Lung microvascular endothelial cell (primary cell): ENCODE data around the gene NHLH1. TPM values are rescaled to one million over a fixed set of nuclear protein-coding genes. Genes with fewer than 3 reads are reported as not detected.

Experiments used
- DNase-seq, 2 donors: peaks; one replicate each; pipeline versions ENCODE4 v3.0.0 to v3.0.0-alpha.2; 2010; ENCODE audit warnings: low read depth in 2 of 2
- total RNA-seq: library from RNA; depleted of rRNA; stranded (reverse); fragments of >200 nt; gene quantifications from 2 replicates; pipeline ENCODE4 v1.2.1, GENCODE V29; 2014

The NHLH1 gene
- total RNA-seq, result not detected in 2 replicates

DNA sequence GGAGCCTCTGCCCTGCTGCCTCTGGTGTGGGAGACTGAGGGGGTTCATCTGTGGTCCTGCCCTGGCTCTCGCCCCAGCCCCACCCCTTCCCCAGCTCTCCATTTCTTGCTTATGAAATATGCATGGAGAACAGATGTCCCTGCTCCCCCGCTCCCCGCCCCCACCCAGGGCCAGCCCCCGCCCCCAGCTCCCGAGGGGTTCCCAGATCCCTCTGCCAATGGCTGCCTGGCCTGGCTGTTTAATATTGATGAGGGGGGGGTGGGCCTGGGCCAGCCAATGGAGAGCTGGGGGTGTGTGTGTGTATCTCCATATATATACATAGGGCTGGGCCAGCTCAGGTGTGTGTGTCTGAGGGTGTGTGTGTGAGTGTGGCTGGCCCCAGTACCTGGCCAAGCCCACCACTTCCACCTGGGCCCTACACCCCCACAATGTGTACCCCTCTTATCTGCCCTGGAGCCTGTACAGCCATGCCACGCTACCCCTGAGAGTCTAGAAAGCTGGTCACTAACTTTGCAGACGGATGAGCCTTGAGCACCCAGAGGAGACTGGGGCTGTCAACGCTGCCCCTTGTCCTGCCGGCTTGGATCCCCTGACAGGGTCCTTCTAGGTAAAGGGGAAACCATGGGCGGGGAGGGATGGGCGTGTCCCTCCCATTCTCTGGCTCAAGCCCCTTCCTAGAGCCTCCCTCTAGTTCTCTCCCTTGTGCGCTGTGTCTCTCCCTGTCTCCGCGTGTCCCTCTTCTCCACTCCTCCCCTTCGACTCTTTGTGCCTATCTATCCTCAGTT, at the start of gene NHLH1:
NHLH1 (plus strand) TSS at position 341 of the 785 bp plus-strand sequence. CDS start 3,661 bp downstream, outside the sequence.
- DNase-seq, result no peak

DNA sequence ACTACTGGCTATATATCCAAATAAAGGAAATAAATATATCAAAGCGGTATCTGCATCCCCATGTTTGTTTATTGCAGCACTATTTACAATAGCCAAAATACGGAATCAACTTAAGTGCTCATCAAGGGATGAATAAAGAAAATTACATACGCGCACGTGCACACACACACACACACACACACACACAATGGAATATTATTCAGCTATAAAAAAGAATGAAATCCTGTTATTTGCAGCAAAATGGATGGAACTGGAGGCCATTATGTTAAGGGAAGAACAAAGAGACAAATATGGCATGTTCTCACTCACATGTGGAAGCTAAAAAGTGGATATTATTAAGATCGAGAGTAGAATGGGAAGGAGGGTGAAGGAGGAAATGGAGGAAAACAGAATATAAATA, 44.0 kb upstream of the NHLH1 start:
- no peak for DNase-seq

DNA sequence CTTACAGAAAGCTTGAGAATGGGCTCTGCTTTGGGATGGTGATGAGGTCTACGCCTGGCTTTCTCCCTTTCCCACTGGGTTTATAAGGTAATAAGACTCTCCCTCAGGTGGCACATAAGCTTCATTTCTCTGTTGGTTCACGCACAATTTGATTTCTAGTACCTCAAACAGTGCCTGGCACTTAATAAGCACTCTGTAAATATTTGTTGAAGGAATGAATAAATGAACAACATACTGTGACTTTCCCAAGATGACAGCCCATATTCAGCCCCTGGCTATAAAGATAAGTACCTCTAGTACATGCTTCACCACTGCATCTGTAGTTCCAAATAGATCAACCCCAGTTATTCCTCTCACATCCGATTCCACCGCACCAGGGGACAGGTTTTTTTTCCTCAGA, 41.6 kb upstream of the NHLH1 start:
- DNase-seq, result no peak

DNA sequence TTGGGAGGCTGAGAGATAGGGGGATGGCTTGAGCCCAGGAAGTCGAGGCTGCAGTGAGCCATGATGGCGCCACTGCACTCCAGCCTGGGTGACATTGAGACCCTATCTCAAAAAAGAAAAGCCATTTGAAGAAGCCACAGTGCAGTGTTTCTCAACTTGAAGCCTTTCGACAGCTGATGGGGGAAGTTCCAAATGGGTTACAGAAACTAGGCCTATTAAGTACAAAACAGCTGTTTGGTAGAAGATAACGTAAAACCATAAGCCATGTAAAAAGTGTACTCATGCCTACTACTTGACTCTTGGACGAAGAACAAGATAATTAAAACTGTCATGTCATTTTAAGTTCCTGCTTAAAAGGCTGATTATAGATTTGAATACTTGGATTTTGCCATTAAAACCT, 40.5 kb upstream of the NHLH1 start:
- DNase-seq, result no peak

DNA sequence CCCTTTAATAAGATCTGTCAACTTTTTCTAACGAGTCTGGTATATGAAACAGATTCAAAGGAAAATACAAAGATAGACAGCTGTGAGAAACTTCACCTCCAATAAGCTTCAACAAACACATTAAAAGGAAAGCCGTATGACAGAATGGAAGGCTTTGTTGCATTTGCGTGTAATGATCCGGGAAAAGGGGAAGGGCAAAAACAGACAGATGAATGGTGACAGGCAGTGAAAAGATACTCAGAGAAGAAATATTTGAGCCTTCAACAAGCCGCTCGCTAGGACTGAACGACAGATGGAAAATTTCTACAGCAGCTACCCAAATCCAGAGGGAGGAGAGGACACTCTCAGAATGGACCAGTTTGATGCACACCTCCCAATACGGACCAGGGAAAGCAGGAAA, 38.7 kb upstream of the NHLH1 start:
- no peak for DNase-seq

DNA sequence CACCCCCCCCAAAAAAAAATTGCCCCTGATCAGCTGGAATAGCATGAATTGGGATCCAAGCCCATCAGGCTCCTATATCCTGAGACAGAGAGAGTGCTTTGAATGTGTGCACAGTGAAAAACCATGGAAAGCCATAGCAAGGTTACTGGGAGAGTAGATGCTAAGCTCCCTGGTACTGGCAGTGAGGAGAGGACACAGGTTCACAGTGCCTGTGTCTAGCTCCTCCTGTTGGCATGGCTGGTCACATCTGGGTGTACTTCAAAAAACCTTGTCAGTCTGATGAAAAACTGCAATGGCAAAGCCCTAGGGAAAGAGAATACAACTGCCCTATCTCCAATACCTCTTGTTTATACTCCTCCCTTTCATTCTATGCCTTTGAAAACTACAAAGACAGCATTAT, 36.8 kb upstream of the NHLH1 start:
- DNase-seq, result no peak

DNA sequence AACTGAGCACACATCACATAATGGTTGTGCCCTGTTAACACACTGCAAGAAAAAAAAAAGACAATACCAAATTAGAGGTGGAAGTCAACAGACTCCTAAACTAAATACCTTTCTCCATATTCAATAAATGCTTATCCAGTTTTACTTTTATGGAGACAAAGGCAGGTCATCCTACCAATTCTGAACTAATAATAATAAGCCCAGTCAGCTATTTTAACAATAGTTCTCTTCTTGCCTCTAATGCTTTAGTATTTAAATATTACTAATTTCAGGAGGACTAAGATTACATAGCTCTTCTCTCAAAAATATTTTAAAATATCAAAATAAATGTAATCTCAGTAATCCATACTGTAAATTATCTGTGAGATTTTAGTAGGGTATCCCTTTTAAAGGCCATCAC, 34.4 kb upstream of the NHLH1 start:
- no peak for DNase-seq

DNA sequence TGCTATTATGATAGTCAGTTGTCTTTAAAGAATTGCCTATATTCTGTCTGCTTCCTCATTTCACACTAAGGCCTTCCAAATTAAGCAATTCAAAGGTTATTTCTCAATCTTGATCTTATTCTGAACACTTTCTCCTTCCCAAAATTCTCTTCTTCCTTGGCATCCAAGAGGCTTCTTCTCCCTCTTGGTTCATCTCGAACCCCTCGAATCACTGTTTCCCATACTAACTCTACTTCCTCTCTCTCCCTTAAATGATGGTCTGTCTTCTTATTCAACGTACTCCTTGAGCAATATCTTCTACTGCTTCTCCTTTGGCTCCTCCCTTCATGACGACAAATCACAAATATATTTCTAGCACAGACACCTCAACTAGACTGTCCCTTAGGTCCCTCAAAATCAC, 28.3 kb upstream of the NHLH1 start:
- DNase-seq, result no peak

DNA sequence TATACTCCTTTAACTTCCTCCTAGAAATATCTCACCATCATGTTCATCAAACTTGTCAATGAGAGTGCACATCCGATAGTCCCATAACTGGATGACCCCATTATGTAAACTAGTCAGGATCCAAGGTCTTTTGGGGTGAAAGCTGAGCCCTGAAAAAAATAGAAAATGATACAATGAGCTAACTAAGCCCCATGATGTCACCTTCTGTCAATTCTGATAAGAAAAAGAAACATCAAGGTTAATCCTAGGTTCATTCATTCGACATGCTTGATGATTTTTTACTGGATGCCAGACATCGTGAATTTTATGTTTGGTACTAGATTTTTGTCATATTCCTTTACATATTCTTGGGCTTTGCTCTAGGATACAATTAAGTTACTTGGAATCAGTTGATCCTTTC, 26.7 kb upstream of the NHLH1 start:
- DNase-seq, result peak in 1 of 2 donors; percentile 5

DNA sequence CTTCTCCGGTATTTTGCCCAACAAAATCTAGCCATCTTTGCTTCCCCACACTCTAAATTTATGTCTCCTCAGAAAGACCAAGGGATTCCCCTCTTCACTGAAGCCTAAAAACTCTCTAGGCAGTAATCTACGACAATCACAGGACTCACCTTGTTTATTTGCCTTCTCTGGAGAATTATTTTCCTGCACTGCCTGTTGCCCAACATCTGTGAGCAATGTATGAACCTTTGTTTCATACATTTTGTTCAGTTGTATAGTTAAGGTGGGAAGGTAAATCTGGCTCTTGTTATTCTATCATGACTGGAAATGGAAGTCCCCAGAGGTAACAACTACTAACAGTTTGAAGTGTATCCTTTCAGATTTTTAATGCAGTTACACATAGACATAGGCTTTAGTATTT, 26.0 kb upstream of the NHLH1 start:
- no peak for DNase-seq

DNA sequence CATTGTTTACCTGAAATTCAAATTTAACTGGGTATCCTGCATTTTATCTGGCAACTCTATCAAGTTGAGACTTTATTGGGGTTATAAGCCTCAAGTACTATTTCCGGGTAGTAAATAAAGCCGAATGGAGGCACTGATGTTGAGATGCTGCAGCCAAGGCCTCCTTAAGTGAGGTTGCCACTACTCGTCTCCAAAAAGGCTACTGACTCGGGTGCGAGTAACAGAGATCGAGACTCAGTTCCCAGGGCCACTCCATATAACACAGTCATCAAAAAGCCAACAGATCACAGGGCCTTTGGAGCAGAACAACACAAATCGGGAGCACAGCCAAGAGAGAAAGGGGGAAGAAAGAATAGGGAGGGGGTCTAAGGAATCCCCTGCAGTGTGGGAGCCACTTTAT, 24.3 kb upstream of the NHLH1 start:
- DNase-seq, result peak in 1 of 2 donors; percentile 33

DNA sequence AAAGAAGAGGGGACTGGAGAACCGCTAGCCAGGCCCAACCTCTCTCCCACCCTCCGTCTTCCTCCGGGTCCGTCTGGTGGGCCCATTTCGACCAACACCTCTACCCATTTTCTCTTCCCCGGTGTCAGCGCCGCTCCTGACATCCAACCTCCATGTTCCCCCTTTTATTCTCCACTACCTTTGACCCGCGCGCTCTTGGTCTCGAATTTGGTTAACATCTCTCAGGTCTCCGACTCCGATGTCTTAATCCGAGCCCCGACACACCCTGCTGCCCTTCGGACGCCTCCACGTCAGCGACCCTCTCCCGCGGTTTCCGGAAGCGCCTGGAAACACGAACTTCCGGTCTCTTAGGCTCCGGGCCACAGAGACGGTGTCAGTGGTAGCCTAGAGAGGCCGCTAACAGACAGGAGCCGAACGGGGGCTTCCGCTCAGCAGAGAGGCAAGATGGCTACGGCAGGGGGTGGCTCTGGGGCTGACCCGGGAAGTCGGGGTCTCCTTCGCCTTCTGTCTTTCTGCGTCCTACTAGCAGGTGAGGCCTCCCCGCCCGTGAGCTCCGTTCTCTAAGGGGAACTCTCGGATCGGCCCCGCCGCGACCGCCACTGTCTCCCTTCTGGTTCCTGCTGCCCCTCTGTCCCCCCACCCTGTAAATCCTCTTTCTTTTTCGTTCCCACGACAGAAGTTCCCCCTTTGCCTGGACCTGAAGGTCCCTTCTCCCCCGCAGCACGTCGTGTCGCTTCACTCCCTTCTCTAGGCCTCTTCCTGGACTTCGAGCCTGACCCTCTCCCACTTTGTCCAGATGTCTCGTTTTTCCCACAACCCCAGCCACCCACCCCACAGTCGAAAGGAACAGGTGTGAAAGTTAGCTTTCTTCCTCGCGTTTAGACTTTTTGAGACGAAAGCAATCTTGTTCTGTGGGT, 23.7 kb upstream of the NHLH1 start, which contains the start of the genes COPA and NCSTN:
COPA (minus strand) TSS at position 298 of the 917 bp plus-strand sequence; CDS start at position 218, 80 bp downstream.
NCSTN (plus strand) TSS at position 431 of the 917 bp plus-strand sequence; CDS start at position 445, 14 bp downstream.
- DNase-seq, result peak; percentile 96 to 97

DNA sequence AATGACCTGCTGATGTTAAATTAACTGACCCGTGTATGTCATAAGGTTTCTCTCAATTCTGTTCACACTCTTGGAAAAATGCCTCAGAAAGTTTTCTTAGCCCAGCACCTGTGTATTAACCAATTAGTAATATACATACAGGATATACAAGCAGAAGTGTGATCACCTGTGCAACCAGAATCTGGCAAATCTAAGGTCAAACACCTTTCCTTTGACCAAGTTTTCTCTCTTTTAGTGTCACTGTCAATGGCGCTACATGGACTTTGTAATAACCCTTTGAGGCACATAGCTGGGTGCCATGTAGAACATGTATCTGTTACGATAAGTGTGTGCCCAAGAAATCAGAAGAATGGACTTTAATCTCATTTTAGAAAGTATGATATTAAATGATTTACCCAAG, 22.6 kb upstream of the NHLH1 start:
- no peak for DNase-seq

DNA sequence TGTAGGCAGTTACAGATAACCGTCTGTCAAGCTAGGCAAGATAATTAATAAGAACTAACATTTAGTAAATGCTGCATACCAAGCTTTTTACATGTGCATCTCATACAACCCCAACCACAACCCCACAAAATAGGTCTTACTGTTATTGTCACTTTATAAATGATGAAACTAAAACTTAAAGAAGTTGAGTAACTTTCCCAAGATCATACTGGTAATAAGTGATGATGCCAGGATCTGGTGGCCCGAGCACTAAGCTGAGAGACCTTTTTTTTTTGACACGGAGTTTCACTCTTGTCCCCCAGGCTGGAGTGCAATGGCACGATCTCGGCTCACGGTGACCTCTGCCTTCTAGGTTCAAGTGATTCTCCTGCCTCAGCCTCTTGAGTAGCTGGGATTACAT, 21.9 kb upstream of the NHLH1 start:
- DNase-seq, result no peak

DNA sequence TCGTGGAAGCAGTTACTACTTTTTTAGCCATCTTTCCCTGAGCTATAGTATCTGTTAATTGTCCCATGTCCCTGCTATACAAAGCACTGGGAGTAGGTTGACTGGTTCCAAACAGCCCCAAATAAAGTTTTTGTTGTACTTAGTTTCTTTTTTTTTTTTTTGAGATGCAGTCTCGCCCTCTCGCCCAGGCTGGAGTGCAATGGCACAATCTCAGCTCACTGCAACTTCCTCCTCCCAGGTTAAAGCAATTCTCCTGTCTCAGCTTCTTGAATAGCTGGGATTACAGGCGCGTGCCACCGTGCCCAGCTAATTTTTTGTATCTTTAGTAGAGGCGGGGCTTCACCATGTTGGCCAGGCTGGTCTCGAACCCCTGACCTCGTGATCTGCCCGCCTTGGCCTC, 20.4 kb upstream of the NHLH1 start:
- no peak for DNase-seq

DNA sequence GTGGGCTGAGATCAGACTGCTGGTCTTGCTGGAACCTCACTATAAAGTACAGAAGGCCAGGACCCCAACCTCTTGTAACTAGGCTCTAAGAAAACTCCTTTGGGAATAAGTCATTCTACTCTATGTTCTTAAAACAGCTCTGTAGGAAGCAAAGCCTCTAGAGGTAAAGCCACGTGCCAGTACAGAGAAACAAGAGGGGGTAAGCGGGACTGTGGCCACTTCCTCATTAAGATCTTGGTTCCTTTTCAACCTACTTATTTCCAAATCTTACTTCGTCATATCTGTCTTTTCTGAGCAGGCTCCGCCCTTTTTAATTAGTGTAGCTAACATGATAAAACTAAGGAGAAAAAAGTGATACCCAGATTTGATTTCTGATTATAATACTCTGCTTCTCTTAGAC, 19.9 kb upstream of the NHLH1 start:
- no peak for DNase-seq

DNA sequence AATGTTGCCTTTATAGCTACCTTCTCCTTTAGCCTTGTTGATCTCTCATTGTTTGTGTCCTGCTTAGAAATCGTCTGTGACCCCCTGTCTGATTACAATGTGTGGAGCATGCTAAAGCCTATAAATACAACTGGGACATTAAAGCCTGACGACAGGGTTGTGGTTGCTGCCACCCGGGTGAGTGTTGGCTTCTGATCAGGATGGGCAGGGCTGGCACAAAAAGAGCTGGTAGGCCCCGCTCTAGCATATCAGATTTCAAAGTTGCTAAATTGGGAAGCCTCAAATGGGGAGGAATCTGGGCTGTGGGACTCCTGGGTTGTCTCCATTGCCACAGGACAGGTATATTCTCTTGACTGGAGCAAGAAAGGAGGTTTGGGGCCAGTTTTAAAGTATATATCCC, 15.2 kb upstream of the NHLH1 start:
- DNase-seq, result no peak

DNA sequence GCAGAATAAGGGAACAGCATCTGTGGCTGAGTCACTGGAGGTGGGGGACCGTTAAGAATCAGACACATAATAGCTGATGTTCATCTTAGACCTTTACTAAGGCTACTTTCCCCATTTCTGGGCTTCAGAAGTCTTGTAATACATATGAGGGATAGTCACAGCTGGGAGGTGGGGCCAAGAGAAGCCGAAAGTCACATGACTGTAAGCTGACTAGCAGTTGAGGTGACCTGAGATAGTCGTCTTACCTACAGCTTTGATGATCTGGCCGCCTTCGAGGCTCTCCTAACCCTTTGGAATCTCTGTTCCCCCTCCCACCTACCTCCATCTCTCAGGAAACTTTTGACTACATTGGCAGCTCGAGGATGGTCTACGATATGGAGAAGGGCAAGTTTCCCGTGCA, 14.3 kb upstream of the NHLH1 start:
- no peak for DNase-seq

DNA sequence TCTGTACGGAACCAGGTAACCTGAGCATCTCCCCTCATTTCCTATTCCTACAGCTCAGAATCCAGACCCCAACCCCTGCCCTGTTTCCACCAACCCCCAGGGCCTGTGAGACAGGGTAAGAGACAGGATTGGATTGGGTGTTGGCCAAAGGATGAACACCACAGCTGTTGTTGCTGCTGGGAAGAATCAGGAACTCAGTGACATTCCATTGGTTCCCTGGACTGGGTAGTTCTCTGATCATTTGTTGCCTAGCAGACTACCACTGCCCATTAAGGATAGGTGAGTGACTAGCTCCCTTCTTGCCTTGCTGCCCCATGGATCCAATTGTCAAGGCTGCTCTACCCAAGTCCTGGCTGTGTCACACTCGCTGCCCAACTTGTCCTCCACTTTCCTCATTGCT, 13.6 kb upstream of the NHLH1 start:
- peak in 1 of 2 donors; percentile 37 for DNase-seq

DNA sequence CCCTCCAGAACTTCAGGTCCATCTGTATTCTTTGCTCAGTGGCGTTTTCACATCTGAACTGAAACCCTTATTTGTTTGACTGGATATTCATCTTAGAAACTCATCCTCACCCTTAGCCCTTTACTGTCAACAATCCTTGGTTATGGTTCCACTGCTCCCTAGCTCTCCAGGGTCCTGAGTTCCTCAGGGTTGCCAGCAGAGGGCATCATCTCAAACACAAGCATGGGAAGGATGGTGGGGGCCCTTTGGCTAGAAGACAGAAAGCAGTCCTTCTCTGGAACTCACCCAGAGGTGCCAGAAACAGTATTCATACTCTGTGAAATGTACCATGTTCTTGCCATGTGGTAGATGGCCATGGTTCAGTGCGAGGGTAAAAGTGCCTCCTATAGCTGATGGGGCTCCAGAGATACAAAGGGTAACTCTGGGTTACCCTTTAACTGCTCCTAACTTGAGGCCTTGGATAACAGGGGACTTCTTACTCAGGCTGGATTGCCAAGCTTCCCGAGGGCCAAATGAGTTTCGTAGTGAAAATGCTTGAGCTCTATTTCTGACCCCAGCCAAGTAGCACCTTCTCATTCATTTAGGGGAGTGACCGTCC, 12.4 kb upstream of the NHLH1 start:
- DNase-seq, result peak; percentile 39 to 42

DNA sequence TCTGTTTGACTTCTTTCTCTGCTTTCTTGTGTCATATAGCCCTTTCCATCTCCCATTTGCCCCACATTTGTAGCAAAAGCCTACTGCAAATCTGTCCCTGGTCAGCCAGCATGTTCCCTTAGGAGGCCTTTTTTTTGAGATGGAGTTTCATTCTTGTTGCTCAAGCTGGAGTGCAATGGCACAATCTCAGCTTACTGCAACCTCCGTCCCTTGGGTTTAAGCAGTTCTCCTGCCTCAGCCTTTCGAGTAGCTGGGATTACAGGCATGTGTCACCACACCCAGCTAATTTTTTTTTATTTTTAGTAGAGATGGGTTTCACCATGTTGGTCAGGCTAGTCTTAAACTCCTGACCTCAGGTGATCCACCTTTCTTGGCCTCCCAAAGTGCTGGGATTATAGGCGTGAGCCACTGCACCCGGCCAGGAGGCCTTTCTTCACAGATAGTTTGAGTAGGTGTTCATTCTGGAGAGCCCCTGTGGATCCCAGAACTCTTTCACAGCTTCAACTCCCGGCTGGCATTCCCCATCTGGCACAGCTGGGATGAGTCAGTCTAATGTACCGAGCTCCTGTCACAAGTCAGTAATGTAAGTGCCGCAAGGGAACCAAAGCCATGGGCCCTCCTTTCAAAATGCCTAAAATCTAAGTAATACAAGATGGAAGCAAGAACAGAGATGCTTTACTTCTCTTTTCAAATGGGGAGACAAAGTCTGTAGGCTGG, 9.4 kb upstream of the NHLH1 start:
- DNase-seq, result no peak
